Smooth muscle cell (in vitro differentiated cells): ENCODE measurements around the gene VASP. TPM values are rescaled to one million over a fixed set of nuclear protein-coding genes. Genes with fewer than 3 reads are reported as not detected.

Experiments
- DNase-seq: peaks from one replicate; lab custom pipeline; 2025; ENCODE audit not compliant: unreplicated experiment; lab: John Stamatoyannopoulos, UW
- H2AFZ ChIP-seq: fragments of 200-600 bp; sonication (generic); 2 replicates; pipeline ENCODE4 v1.6.0; 2016; ENCODE audit warnings: antibody characterized with exemption, low read depth, mild to moderate bottlenecking
- H3F3A ChIP-seq: fragments of 200-600 bp; sonication (generic); 2 replicates; pipeline ENCODE4 v1.6.0; 2017; ENCODE audit warnings: antibody characterized with exemption, low read depth
- H3K27ac ChIP-seq: fragments of 200-600 bp; sonication (generic); 2 replicates; pipeline ENCODE4 v1.5.1; 2016; ENCODE audit warnings: low read depth, mild to moderate bottlenecking
- H3K27me3 ChIP-seq: fragments of 200-600 bp; sonication (generic); 2 replicates; pipeline ENCODE4 v1.6.1; 2016; ENCODE audit warnings: low read depth, mild to moderate bottlenecking
- H3K36me3 ChIP-seq: fragments of 200-600 bp; sonication (generic); 2 replicates; pipeline ENCODE4 v1.5.1; 2016; ENCODE audit warnings: low read depth
- H3K4me1 ChIP-seq: fragments of 200-600 bp; sonication (generic); 2 replicates; pipeline ENCODE4 v1.5.1; 2016; ENCODE audit warnings: low read depth
- H3K4me2 ChIP-seq: fragments of 200-600 bp; sonication (generic); 2 replicates; pipeline ENCODE4 v1.6.0; 2016; ENCODE audit warnings: mild to moderate bottlenecking
- H3K4me3 ChIP-seq: fragments of 200-600 bp; sonication (generic); 2 replicates; pipeline ENCODE4 v1.5.1; 2016; ENCODE audit warnings: mild to moderate bottlenecking
- H3K79me2 ChIP-seq: fragments of 200-600 bp; sonication (generic); 2 replicates; pipeline ENCODE4 v1.6.0; 2016; ENCODE audit warnings: low read depth, mild to moderate bottlenecking
- H3K9ac ChIP-seq: fragments of 200-600 bp; sonication (generic); 2 replicates; pipeline ENCODE4 v1.6.0; 2016; ENCODE audit warnings: low read depth
- H3K9me3 ChIP-seq: fragments of 200-600 bp; sonication (generic); replicated peaks from 2 replicates; pipeline ENCODE4 v1.5.1; 2016; ENCODE audit warnings: low read depth
- H4K20me1 ChIP-seq: fragments of 200-600 bp; sonication (generic); 2 replicates; pipeline ENCODE4 v1.6.0; 2016; ENCODE audit warnings: low read depth
- CTCF ChIP-seq: fragments of 200-600 bp; sonication (generic); IDR thresholded peaks from 2 replicates; pipeline ENCODE4 v1.5.1; 2017; ENCODE audit warnings: borderline replicate concordance, mild to moderate bottlenecking, antibody characterized with exemption; ENCODE audit not compliant: insufficient read depth, poor library complexity, severe bottlenecking
- WGBS: methylation state at CpG from one replicate; pipeline ENCODE4 v1.1.7; 2016; ENCODE audit warnings: low lambda C conversion rate; 5-methylcytosine and 5-hydroxymethylcytosine counted together
- polyA plus RNA-seq: library from polyadenylated mRNA; unstranded; fragments of >200 nt; fragmentation: Nextera tagmentation; extraction: Ambion mirVana; gene quantifications from 2 replicates; pipeline ENCODE4 v1.2.1, GENCODE V29; 2016
- total RNA-seq: library from RNA; depleted of rRNA; stranded (reverse); fragments of >200 nt; gene quantifications from 2 replicates; pipeline ENCODE4 v1.2.3, GENCODE V29; 2014

Gene VASP
- total and polyA plus RNA-seq, 2 experiments from 2014 or later: 73.6 to 75.8 TPM

GRCh38 chr19:45567609-45568008 is 60.3 kb downstream of the VASP start:
- H3K79me2 ChIP-seq: peaks cover 11% of the 10 kb centered on the region
- H3K4me1 ChIP-seq: no peaks in the 10 kb centered on the region
- no peaks in the 10 kb centered on the region for H3K9me3 ChIP-seq
- WGBS: 75% methylated on average over 2 of the region's 2 CpGs
- no peak overlapping the region for H3K9ac ChIP-seq
- H3K27ac ChIP-seq: no peak overlapping the region
- no peak for TF ChIP-seq CTCF
- H3K4me2 ChIP-seq: no peak overlapping the region
- no peaks in the 10 kb centered on the region for H3F3A ChIP-seq
- no peak overlapping the region for H3K4me3 ChIP-seq
- no peaks in the 10 kb centered on the region for H3K27me3 ChIP-seq
- no peaks in the 10 kb centered on the region for H3K36me3 ChIP-seq
- no peak overlapping the region for H2AFZ ChIP-seq
- no peak for DNase-seq
- H4K20me1 ChIP-seq: peaks cover 14% of the 10 kb centered on the region

- Histone ChIP-seq H3K9me3 (no peaks in the 10 kb centered on the region), H2AFZ (no peak overlapping the region), H3F3A (no peaks in the 10 kb centered on the region), H3K4me2 (no peak overlapping the region), H3K4me3 (no peak overlapping the region), H3K79me2 (peaks cover 21% of the 10 kb centered on the region), H3K36me3 (no peaks in the 10 kb centered on the region), H3K4me1 (no peaks in the 10 kb centered on the region), H3K27ac (no peak overlapping the region), H4K20me1 (peaks cover 14% of the 10 kb centered on the region), H3K9ac (no peak overlapping the region), H3K27me3 (no peaks in the 10 kb centered on the region)
- DNase-seq: no peak
- TF ChIP-seq CTCF: no peak
- WGBS: 94% methylated on average over 3 of the region's 3 CpGs
Measured at GRCh38 chr19:45568732-45569131, 61.5 kb downstream of the VASP start.

GRCh38 chr19:45569619-45570421 is 62.5 kb downstream of the VASP start:
- 57% methylated on average over 15 of the region's 15 CpGs for WGBS
- no peak overlapping the region for H3K4me3 ChIP-seq
- peaks cover 14% of the 10 kb centered on the region for H4K20me1 ChIP-seq
- H3K36me3 ChIP-seq: no peaks in the 10 kb centered on the region
- peaks cover 23% of the 10 kb centered on the region for H3K79me2 ChIP-seq
- H3K27ac ChIP-seq: no peak overlapping the region
- H3K9me3 ChIP-seq: no peaks in the 10 kb centered on the region
- no peaks in the 10 kb centered on the region for H3K4me1 ChIP-seq
- H3K27me3 ChIP-seq: no peaks in the 10 kb centered on the region
- no peaks in the 10 kb centered on the region for H3F3A ChIP-seq
- no peak overlapping the region for H3K4me2 ChIP-seq
- H2AFZ ChIP-seq: no peak overlapping the region
- no peak overlapping the region for H3K9ac ChIP-seq
- DNase-seq: no peak
- peak; percentile 64 for TF ChIP-seq CTCF
